K562 (cell line): ENCODE results near the gene CCDC116. TPM values are rescaled to one million over a fixed set of nuclear protein-coding genes. Genes with fewer than 3 reads are reported as not detected.

Experiments used
- ADNP ChIP-seq: fragments of 200-800 bp; sonication (Bioruptor generic); IDR thresholded peaks from 2 replicates; pipeline ENCODE4 v1.6.1; 2016; ENCODE audit warnings: missing genetic modification characterization, missing compliant biosample characterization
- ATF7 ChIP-seq: fragments of 450-650 bp; IDR thresholded peaks from 2 replicates; pipeline ENCODE4 v1.7.1; 2014; ENCODE audit warnings: mild to moderate bottlenecking, moderate library complexity
- BACH1 ChIP-seq: fragments of 200-800 bp; sonication (Bioruptor generic); IDR thresholded peaks from 2 replicates; pipeline ENCODE4 v1.6.1; 2016; ENCODE audit warnings: missing genetic modification characterization, missing compliant biosample characterization
- CCAR2 ChIP-seq: fragments of 200-400 bp; formaldehyde crosslinking; IDR thresholded peaks from 2 replicates; pipeline ENCODE4 v1.6.1; 2017; ENCODE audit warnings: mild to moderate bottlenecking, low read depth, low read length
- CEBPG ChIP-seq, 3 experiments: fragments of 200-800 bp in 1 of 3; sonication (Bioruptor generic) in 1 of 3; sonication (generic) in 1 of 3; formaldehyde crosslinking in 1 of 3; IDR thresholded peaks in 2 of 3; conservative IDR thresholded peaks in 1 of 3; 2 replicates each; pipeline versions ENCODE4 v1.6.1 to v1.8.0; 2016 to 2022; ENCODE audit warnings: missing compliant biosample characterization in 2 of 3, missing genetic modification characterization in 2 of 3, mild to moderate bottlenecking in 1 of 3, missing genetic modification reagents in 1 of 3
- CHD1 ChIP-seq: fragments of 200-600 bp; sonication (generic); IDR thresholded peaks from one replicate; pipeline ENCODE4 v1.6.1; 2012; ENCODE audit warnings: mild to moderate bottlenecking, moderate library complexity, low read length, inconsistent platforms
- CREBBP ChIP-seq: IDR thresholded peaks from one replicate; pipeline ENCODE4 v1.6.1; 2012; ENCODE audit warnings: low read depth, mild to moderate bottlenecking, control low read depth, inconsistent platforms, low read length
- ELF2 ChIP-seq: fragments of 250-450 bp; sonication (Bioruptor Pico); IDR thresholded peaks from 2 replicates; pipeline ENCODE4 v1.5.0; 2021; ENCODE audit warnings: mild to moderate bottlenecking
- GABPB1 ChIP-seq: sonication (generic); formaldehyde crosslinking; IDR thresholded peaks from 2 replicates; pipeline ENCODE4 v1.8.0; 2022; ENCODE audit warnings: mild to moderate bottlenecking, missing genetic modification reagents
- HMGN3 ChIP-seq: IDR thresholded peaks from 2 replicates; pipeline ENCODE4 v1.6.1; 2011; ENCODE audit warnings: borderline replicate concordance, low read depth, mild to moderate bottlenecking, mixed read lengths, low read length; ENCODE audit not compliant: insufficient read length; ENCODE audit errors: extremely low read depth
- MCM5 ChIP-seq: fragments of 450-650 bp; IDR thresholded peaks from 2 replicates; pipeline ENCODE4 v1.6.1; 2016; ENCODE audit warnings: low read depth
- MLLT1 ChIP-seq, 2 experiments: fragments of 450-650 bp; IDR thresholded peaks; 2 replicates each; pipeline ENCODE4 v1.6.1; 2016
- MLX ChIP-seq, 2 experiments: fragments of 450-650 bp in 1 of 2; sonication (generic) in 1 of 2; formaldehyde crosslinking; conservative IDR thresholded peaks; 2 replicates each; pipeline versions ENCODE4 v1.4.0 to v1.8.1; 2020 to 2022; ENCODE audit warnings: mild to moderate bottlenecking in 1 of 2, missing genetic modification reagents in 1 of 2
- NFIC ChIP-seq: fragments of 450-650 bp; IDR thresholded peaks from 2 replicates; pipeline ENCODE4 v1.6.1; 2017; ENCODE audit warnings: mild to moderate bottlenecking, inconsistent platforms
- NR2C2 ChIP-seq, 2 experiments: fragments of 200-800 bp in 1 of 2; sonication (Bioruptor generic) in 1 of 2; sonication (generic) in 1 of 2; formaldehyde crosslinking in 1 of 2; IDR thresholded peaks; 2 replicates each; pipeline versions ENCODE4 v1.6.1 to v1.8.0; 2016 to 2022; ENCODE audit warnings: mild to moderate bottlenecking in 1 of 2, missing compliant biosample characterization in 1 of 2, missing genetic modification characterization in 1 of 2, missing genetic modification reagents in 1 of 2
- NUFIP1 ChIP-seq: fragments of 450-650 bp; IDR thresholded peaks from 2 replicates; pipeline ENCODE4 v1.6.1; 2018; ENCODE audit not compliant: partially characterized antibody
- PHB ChIP-seq: fragments of 250-450 bp; sonication (Bioruptor Pico); IDR thresholded peaks from 2 replicates; pipeline ENCODE4 v1.5.0; 2021
- POLR2G ChIP-seq: fragments of 200-400 bp; formaldehyde crosslinking; IDR thresholded peaks from 2 replicates; pipeline ENCODE4 v1.6.1; 2017; ENCODE audit warnings: low read depth, mild to moderate bottlenecking, antibody characterized with exemption, low read length, moderate library complexity
- PYGO2 ChIP-seq: fragments of 450-650 bp; IDR thresholded peaks from 2 replicates; pipeline ENCODE4 v1.6.1; 2016; ENCODE audit warnings: mild to moderate bottlenecking, missing genetic modification characterization, moderate library complexity, missing compliant biosample characterization
- RFX1 ChIP-seq: fragments of 450-650 bp; IDR thresholded peaks from 2 replicates; pipeline ENCODE4 v1.6.1; 2016; ENCODE audit warnings: mild to moderate bottlenecking, moderate library complexity
- RHOXF2B ChIP-seq: fragments of 250-450 bp; sonication (Bioruptor Pico); conservative IDR thresholded peaks from 2 replicates; pipeline ENCODE4 v1.5.1; 2021
- SMC3 ChIP-seq: conservative IDR thresholded peaks from 2 replicates; pipeline ENCODE4 v1.6.1; 2011; ENCODE audit warnings: low read depth, low read length, improper control_type of control experiment; ENCODE audit not compliant: insufficient read depth
- STAG1 ChIP-seq: sonication (generic); formaldehyde crosslinking; IDR thresholded peaks from 2 replicates; pipeline ENCODE4 v1.5.0; 2020; ENCODE audit warnings: missing genetic modification reagents, borderline replicate concordance
- STAT5B ChIP-seq: fragments of 250-450 bp; sonication (Bioruptor Pico); IDR thresholded peaks from 2 replicates; pipeline ENCODE4 v1.8.0; 2021; ENCODE audit warnings: mild to moderate bottlenecking, inconsistent platforms
- TEAD1 ChIP-seq, 2 experiments: fragments of 450-650 bp in 1 of 2; sonication (generic) in 1 of 2; formaldehyde crosslinking; IDR thresholded peaks; 2 replicates each; pipeline versions ENCODE4 v1.4.0 to v1.8.0; 2020 to 2022; ENCODE audit warnings: mild to moderate bottlenecking in 2 of 2, missing genetic modification reagents in 1 of 2
- TFAP4 ChIP-seq: sonication (generic); formaldehyde crosslinking; IDR thresholded peaks from 2 replicates; pipeline ENCODE4 v1.8.0; 2022; ENCODE audit warnings: missing genetic modification reagents, mild to moderate bottlenecking, moderate library complexity, borderline replicate concordance
- WHSC1 ChIP-seq: IDR thresholded peaks from one replicate; pipeline ENCODE4 v1.6.1; 2012; ENCODE audit warnings: low read length, control low read depth, inconsistent platforms
- ZNF121 ChIP-seq: sonication (generic); formaldehyde crosslinking; conservative IDR thresholded peaks from 2 replicates; pipeline ENCODE4 v1.8.0; 2022; ENCODE audit warnings: missing genetic modification reagents
- polyA plus RNA-seq, 8 experiments: library from polyadenylated mRNA; depleted of rRNA in 4 of 8; stranded (reverse) in 5 of 8; unstranded in 3 of 8; fragments of >200 nt; fragmentation: Nextera tagmentation in 2 of 8; fragmentation: Illumina TruSeq in 1 of 8; extraction: Ambion mirVana in 2 of 8; extraction: Trizol in 1 of 8; gene quantifications; 2 replicates each; pipeline versions ENCODE4 v1.2.1 to v1.2.3, GENCODE V29; 2011 to 2014; ENCODE audit warnings: inconsistent platforms in 1 of 8, missing spikeins in 1 of 8
- total RNA-seq, 7 experiments: library from RNA; depleted of rRNA in 6 of 7; stranded (reverse); fragments of >200 nt in 6 of 7; fragmentation: Illumina TruSeq in 2 of 7; extraction: Trizol in 2 of 7; gene quantifications; 2 replicates each; pipeline versions ENCODE4 v1.2.1 to v1.2.3, GENCODE V29; 2011 to 2021; ENCODE audit warnings: low replicate concordance in 1 of 7

CCDC116 gene
- total and polyA plus RNA-seq, 9 of the 15 experiments (the other 6 are each of a cell fraction or from before 2014, with no cell fraction given): 1.6 to 11.3 (median 4.7) TPM

GRCh38 chr22:21612858-21613257, 19.7 kb upstream of the CCDC116 start (continued):
- no peak for TF ChIP-seq MLLT1 (IDR thresholded peaks at IDR 0.05)
- TF ChIP-seq ADNP (tag): no peak
- no peak for TF ChIP-seq STAT5B (CRISPR knock-in tag)
- TF ChIP-seq SMC3: 0 out of 2 replicates have a peak, but pooled peaks have one; percentile 17
- TF ChIP-seq CREBBP: no peak
- TF ChIP-seq MLX (CRISPR knock-in tag; conservative IDR thresholded peaks at IDR 0.05): peak in 1 of 2 experiments; percentile 70; a peak in 1 of 4 replicates
- no peak for TF ChIP-seq RFX1
- TF ChIP-seq CCAR2: 0 out of 2 replicates have a peak, but pooled peaks have one; percentile 10
- TF ChIP-seq RHOXF2B (CRISPR knock-in tag): no peak
- TF ChIP-seq ATF7: no peak
- TF ChIP-seq NUFIP1: no peak
- TF ChIP-seq BACH1 (tag): no peak
- peak; percentile 48; the same call in 1 of the 2 replicates for TF ChIP-seq CEBPG (CRISPR knock-in tag; IDR thresholded peaks at IDR 0.05)
- no peak for TF ChIP-seq CEBPG (tag; conservative IDR thresholded peaks at IDR 0.05 in 1 of 2, IDR thresholded peaks at IDR 0.05 in 1 of 2)
- peak; percentile 33 for TF ChIP-seq STAG1
- peak; percentile 47; the same call in 1 of the 2 replicates for TF ChIP-seq ELF2
- 0 out of 2 replicates have a peak, but pooled peaks have one; percentile 11 for TF ChIP-seq TFAP4
- 0 out of 4 replicates have a peak, but pooled peaks of 1 of the 2 experiments have one; percentile 22 for TF ChIP-seq TEAD1 (CRISPR knock-in tag; IDR thresholded peaks at IDR 0.05)
- no peak for TF ChIP-seq CHD1
- TF ChIP-seq NR2C2 (CRISPR knock-in tag; IDR thresholded peaks at IDR 0.05): peak; percentile 64; the same call in 1 of the 2 replicates
- no peak for TF ChIP-seq NR2C2 (tag; IDR thresholded peaks at IDR 0.05)
- TF ChIP-seq ZNF121 (CRISPR knock-in tag): no peak
- TF ChIP-seq GABPB1 (CRISPR knock-in tag): no peak
- peak; percentile 37; the same call in 1 of the 2 replicates for TF ChIP-seq PHB (CRISPR knock-in tag)
- no peak for TF ChIP-seq NFIC
- no peak for TF ChIP-seq WHSC1
- no peak for TF ChIP-seq HMGN3
- TF ChIP-seq POLR2G: no peak
- no peak for TF ChIP-seq MCM5
- no peak for TF ChIP-seq PYGO2 (tag)
